Gastrocnemius medialis (tissue), 4 donors: ENCODE measurements around the gene RIMBP2. TPM values are rescaled to one million over a fixed set of nuclear protein-coding genes. Genes with fewer than 3 reads are reported as not detected.

Source experiments
- ATAC-seq, 2 donors: fragments of 150-250 bp; one replicate each; pipeline ENCODE4 v1.9.1; 2016
- DNase-seq, 2 donors: peaks; one replicate each; pipeline ENCODE4 v3.0.0-alpha.2; 2019
- H3K27ac ChIP-seq, 4 donors: fragments of 200-600 bp; sonication (generic); 1 replicate in 1 of 4; 2 replicates in 3 of 4; pipeline ENCODE4 v1.5.1; 2016 to 2018; ENCODE audit warnings: mild to moderate bottlenecking in 2 of 4, moderate library complexity in 1 of 4
- H3K27me3 ChIP-seq, 3 donors: fragments of 200-600 bp; sonication (generic) in 2 of 3; 1 replicate in 1 of 3; 2 replicates in 2 of 3; pipeline versions ENCODE4 v1.5.1 to v1.6.0; 2016 to 2019; ENCODE audit warnings: mild to moderate bottlenecking in 1 of 3, moderate library complexity in 1 of 3
- H3K36me3 ChIP-seq, 2 donors: fragments of 200-600 bp; sonication (generic) in 1 of 2; one replicate each; pipeline ENCODE4 v1.5.1; 2017 to 2018
- H3K4me1 ChIP-seq, 2 donors: fragments of 200-600 bp; sonication (generic) in 1 of 2; one replicate each; pipeline ENCODE4 v1.5.1; 2016 to 2017; ENCODE audit warnings: mild to moderate bottlenecking in 2 of 2
- H3K4me3 ChIP-seq, 4 donors: fragments of 200-600 bp; sonication (generic) in 3 of 4; 1 replicate in 1 of 4; 2 replicates in 3 of 4; pipeline ENCODE4 v1.5.1; 2016 to 2019; ENCODE audit warnings: mild to moderate bottlenecking in 2 of 4
- H3K9me3 ChIP-seq, 3 donors: fragments of 200-600 bp; sonication (generic) in 2 of 3; 1 replicate in 1 of 3; 2 replicates in 2 of 3; pipeline ENCODE4 v1.5.1; 2016 to 2019
- CTCF ChIP-seq, 5 experiments: fragments of 450-650 bp in 3 of 5; fragments of 200-600 bp in 2 of 5; sonication (generic) in 2 of 5; IDR thresholded peaks in 4 of 5; conservative IDR thresholded peaks in 1 of 5; 1 replicate in 4 of 5; 2 replicates in 1 of 5; pipeline ENCODE4 v1.5.1; 2016 to 2019; ENCODE audit warnings: antibody characterized with exemption in 5 of 5, mild to moderate bottlenecking in 3 of 5, moderate library complexity in 3 of 5
- POLR2A ChIP-seq, 2 donors: fragments of 450-650 bp; IDR thresholded peaks; one replicate each; pipeline ENCODE4 v1.6.1; 2017; ENCODE audit warnings: antibody characterized with exemption in 2 of 2, mild to moderate bottlenecking in 2 of 2, moderate library complexity in 2 of 2
- in situ Hi-C, 4 donors: fragments of 200-750 bp; cut with MboI; loops; one replicate each; pipeline versions ENCODE4 v1.15.0 to v1.8.0; 2017; ENCODE audit warnings: low sequenced_read_pairs in 4 of 4
- intact Hi-C: fragments of 100-400 bp; cut with DNase I; formaldehyde crosslinking; loops from one replicate; pipeline ENCODE4 v1.15.1; 2023; ENCODE audit warnings: low total_unique reads
- total RNA-seq, 4 donors: library from RNA; depleted of rRNA; stranded (reverse); fragments of >200 nt; gene quantifications; one replicate each; pipeline versions ENCODE4 v1.1.0 to v1.2.3, GENCODE V29; 2016

RIMBP2 gene
- total RNA-seq, 4 donors from 2014 or later, result 0.76 to 2.2 (median 1.2) TPM; not detected in 1

DNA sequence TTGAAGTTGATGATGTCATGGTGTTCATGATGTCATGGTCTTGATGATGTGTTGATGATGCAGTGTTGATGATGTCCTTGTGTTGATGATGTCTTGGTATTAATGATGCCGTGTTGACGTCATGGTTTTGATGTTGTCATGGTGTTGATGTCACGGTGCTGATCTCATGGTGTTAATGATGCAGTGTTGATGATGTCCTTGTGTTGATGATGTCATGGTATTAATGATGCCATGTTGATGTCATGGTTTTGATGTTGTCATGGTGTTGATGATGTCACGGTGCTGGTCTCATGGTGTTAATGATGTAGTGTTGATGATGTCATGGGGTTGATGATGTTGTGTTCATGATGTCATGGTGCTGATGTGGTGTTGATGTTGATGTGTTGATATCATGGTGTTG, 48.0 kb upstream of the RIMBP2 start:
- Histone ChIP-seq H3K4me1 (no peaks in the 10 kb centered on the region), H3K36me3 (no peaks in the 10 kb centered on the region), H3K9me3 (no peaks in the 10 kb centered on the region), H3K27ac (no peak overlapping the region), H3K27me3 (peaks cover 0 to 3% (median 0%) of the 10 kb centered on the region in 3 donors), H3K4me3 (no peak overlapping the region)
- in situ Hi-C loops, result no loop called here
- no peak for DNase-seq
- intact Hi-C loops, result no loop called here
- no peak for ATAC-seq
- TF ChIP-seq CTCF (IDR thresholded peaks at IDR 0.05 in 4 of 5, conservative IDR thresholded peaks at IDR 0.05 in 1 of 5), result no peak
- TF ChIP-seq POLR2A (IDR thresholded peaks at IDR 0.05), result no peak

GRCh38 chr12:130762319-130762675, 46.2 kb upstream of the RIMBP2 start:
- Histone ChIP-seq H3K27ac (no peak overlapping the region), H3K36me3 (no peaks in the 10 kb centered on the region), H3K4me1 (no peaks in the 10 kb centered on the region), H3K9me3 (no peaks in the 10 kb centered on the region), H3K27me3 (peaks cover 0 to 3% (median 0%) of the 10 kb centered on the region in 3 donors), H3K4me3 (no peak overlapping the region)
- no peak for TF ChIP-seq POLR2A (IDR thresholded peaks at IDR 0.05)
- no peak for TF ChIP-seq CTCF (IDR thresholded peaks at IDR 0.05 in 4 of 5, conservative IDR thresholded peaks at IDR 0.05 in 1 of 5)
- in situ Hi-C loops (no loop called here), intact Hi-C loops (no loop called here)
- no peak for ATAC-seq
- no peak for DNase-seq

GRCh38 chr12:130761537-130762318, 45.6 kb upstream of the RIMBP2 start:
- in situ Hi-C loops, result no loop called here
- DNase-seq (no peak), ATAC-seq (no peak)
- TF ChIP-seq POLR2A (IDR thresholded peaks at IDR 0.05) (no peak), CTCF (IDR thresholded peaks at IDR 0.05 in 4 of 5, conservative IDR thresholded peaks at IDR 0.05 in 1 of 5) (peak in 3 of 5 experiments; percentile 22 to 36 (median 27))
- Histone ChIP-seq H3K4me3 (no peak overlapping the region), H3K4me1 (no peaks in the 10 kb centered on the region), H3K27ac (no peak overlapping the region), H3K27me3 (peaks cover 0 to 3% (median 0%) of the 10 kb centered on the region in 3 donors), H3K36me3 (no peaks in the 10 kb centered on the region), H3K9me3 (no peaks in the 10 kb centered on the region)
- intact Hi-C loops, result no loop called here

GRCh38 chr12:130754234-130754901, 38.3 kb upstream of the RIMBP2 start:
- DNase-seq (no peak), ATAC-seq (no peak)
- in situ Hi-C loops (no loop called here), intact Hi-C loops (no loop called here)
- no peak for TF ChIP-seq POLR2A (IDR thresholded peaks at IDR 0.05)
- no peak for TF ChIP-seq CTCF (IDR thresholded peaks at IDR 0.05 in 4 of 5, conservative IDR thresholded peaks at IDR 0.05 in 1 of 5)
- Histone ChIP-seq H3K27me3 (peaks cover 0 to 10% (median 0%) of the 10 kb centered on the region in 3 donors), H3K9me3 (no peaks in the 10 kb centered on the region), H3K4me1 (no peaks in the 10 kb centered on the region), H3K36me3 (no peaks in the 10 kb centered on the region), H3K27ac (no peak overlapping the region), H3K4me3 (no peak overlapping the region)
